ENCODE data around the gene PTGR3.

- TF ChIP-seq POLR2AphosphoS5 (IDR thresholded peaks at IDR 0.05), result no peak
- TF ChIP-seq CTCF (IDR thresholded peaks at IDR 0.05), result no peak
- TF ChIP-seq POLR2A (IDR thresholded peaks at IDR 0.05), result no peak
Observed at GRCh38 chr18:75238100-75238499, 29.2 kb upstream of the PTGR3 start.
